AG04449 (cell line): ENCODE results near the gene TMEM25.
"Not testable (repeated sequence)": the region's sequence is repeated elsewhere in the genome, so short reads cannot be mapped to it uniquely, and the experiment has no call there.

Experiments used
- CTCF ChIA-PET: fragments of 350-600 bp; formaldehyde crosslinking; extraction: SDS; loops from one replicate; lab custom pipeline; 2021; ENCODE audit warnings: antibody characterized with exemption; lab: Yijun Ruan, JAX
- POLR2A ChIA-PET: fragments of 400-600, 350-600 bp; formaldehyde crosslinking; extraction: SDS; loops from one replicate; lab custom pipeline; 2020; ENCODE audit warnings: antibody characterized with exemption, inconsistent platforms; lab: Yijun Ruan, JAX
- DNase-seq: peaks from one replicate; pipeline ENCODE4 v3.0.0-alpha.2; 2010; ENCODE audit warnings: low read depth, low spot score
- H3K4me3 ChIP-seq: 2 replicates; pipeline ENCODE4 v1.5.1; 2011; ENCODE audit warnings: low read depth, mild to moderate bottlenecking, control low read depth, low read length
- TF ChIP-seq, protein P1 (sequence below): IDR thresholded peaks from one replicate; pipeline ENCODE4 v1.5.1; 2011; ENCODE audit warnings: mild to moderate bottlenecking, moderate library complexity, low read length, control low read depth, inconsistent platforms; ENCODE audit not compliant: insufficient read depth; ENCODE audit errors: missing control alignments

Gene TMEM25

DNA sequence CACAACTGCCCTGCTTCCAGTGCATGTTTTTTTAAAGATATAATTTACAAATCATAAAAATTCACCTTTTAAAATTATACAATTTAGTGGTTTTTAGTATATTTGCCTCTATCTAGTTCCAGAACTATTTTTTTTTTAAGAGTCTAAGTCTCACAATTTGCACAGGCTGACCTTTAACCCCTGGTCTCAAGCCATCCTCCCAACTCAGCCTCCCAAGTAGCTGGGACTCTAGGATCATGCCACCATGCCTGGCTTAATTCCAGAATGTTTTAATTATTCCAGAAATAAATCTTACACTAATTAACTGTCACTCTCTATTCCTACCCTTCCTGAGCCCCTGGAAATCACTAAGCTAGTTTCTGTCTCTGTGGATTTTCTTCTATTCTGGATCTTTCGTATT lies 39.8 kb downstream of the TMEM25 start:
- POLR2A ChIA-PET: interaction anchor here (2.1 kb wide), 1 partner anchor 48 kb away, joined by 6 read pairs; no protein-coding TSS in a partner anchor

DNA sequence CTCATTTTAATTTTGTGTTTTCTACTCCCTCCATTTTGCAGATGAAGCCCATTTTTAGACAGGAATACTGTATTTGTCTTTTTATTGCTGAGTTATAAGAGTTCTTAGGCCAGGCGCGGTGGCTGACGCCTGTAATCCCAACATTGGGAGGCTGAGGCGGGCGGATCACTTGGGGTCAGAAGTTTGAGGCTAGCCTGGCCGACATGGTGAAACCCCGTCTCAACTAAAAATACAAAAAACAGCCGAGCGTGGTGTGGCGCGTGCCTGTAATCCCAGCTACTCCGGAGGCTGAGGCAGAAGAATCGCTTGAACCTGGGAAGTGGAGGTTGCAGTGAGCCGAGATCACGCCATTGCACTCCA lies 40.7 kb downstream of the TMEM25 start:
- not testable (repeated sequence) for DNase-seq
- peak overlapping the region; percentile 97 for H3K4me3 ChIP-seq
- POLR2A ChIA-PET: interaction anchor here (1.3 to 2.1 kb wide), 2 partner anchors 37 to 47 kb away, joined by 6 read pairs; no protein-coding TSS in a partner anchor
- CTCF ChIA-PET: interaction anchor here (1.2 to 3.0 kb wide), 2 partner anchors 13 to 24 kb away, joined by 3 to 10 read pairs; no protein-coding TSS in a partner anchor

More for the DNA sequence above, 39.8 kb downstream of the TMEM25 start:
- TF ChIP-seq, protein P1, sequence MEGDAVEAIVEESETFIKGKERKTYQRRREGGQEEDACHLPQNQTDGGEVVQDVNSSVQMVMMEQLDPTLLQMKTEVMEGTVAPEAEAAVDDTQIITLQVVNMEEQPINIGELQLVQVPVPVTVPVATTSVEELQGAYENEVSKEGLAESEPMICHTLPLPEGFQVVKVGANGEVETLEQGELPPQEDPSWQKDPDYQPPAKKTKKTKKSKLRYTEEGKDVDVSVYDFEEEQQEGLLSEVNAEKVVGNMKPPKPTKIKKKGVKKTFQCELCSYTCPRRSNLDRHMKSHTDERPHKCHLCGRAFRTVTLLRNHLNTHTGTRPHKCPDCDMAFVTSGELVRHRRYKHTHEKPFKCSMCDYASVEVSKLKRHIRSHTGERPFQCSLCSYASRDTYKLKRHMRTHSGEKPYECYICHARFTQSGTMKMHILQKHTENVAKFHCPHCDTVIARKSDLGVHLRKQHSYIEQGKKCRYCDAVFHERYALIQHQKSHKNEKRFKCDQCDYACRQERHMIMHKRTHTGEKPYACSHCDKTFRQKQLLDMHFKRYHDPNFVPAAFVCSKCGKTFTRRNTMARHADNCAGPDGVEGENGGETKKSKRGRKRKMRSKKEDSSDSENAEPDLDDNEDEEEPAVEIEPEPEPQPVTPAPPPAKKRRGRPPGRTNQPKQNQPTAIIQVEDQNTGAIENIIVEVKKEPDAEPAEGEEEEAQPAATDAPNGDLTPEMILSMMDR: no peak
- H3K4me3 ChIP-seq: no peak overlapping the region
- CTCF ChIA-PET: interaction anchor here (1.0 to 3.0 kb wide), 2 partner anchors 24 to 36 kb away, joined by 4 to 10 read pairs; partner anchors contain the start of gene PHLDB1
- no peak for DNase-seq

DNA sequence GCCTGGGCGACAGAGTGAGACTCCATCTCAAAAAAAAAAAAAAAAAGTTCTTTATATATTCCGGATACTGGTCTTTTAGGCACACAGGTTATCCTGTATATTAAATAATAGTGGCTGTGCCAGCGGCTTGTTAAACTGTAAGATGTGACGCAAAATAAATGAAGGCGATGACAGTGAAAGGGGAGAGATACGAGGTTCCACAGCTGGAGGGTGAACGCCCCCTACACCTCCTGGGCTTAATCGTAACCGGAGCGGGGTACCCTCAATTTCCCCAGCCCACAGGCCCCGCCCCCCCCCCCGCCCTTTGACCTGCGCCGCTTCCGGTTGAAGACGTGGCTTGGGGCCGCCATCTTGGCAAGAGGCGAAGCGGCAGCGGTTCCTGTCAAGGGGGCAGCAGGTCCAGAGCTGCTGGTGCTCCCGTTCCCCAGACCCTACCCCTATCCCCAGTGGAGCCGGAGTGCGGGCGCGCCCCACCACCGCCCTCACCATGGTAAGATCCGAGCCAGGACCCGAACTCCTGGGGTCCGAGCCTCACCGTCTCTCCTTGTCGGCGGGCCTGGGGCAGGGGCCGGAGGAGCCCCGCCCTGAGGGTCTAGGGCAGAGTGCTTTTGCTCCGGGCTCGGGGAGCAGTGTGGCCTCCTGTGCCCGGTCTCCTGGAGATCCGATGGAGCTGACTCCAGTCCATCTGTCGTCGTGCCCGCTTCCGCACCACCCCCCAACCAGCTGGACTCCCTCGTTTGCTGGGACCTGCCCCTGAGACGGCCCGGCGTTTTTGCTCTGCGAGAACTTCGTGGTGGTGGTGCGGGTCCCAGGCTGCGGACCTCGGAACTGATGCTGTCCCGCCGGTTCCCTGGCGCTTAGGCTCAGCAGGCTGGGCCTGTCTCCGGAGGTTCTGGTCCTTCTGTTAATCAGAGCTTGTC lies 41.3 kb downstream of the TMEM25 start, which contains the start of gene ARCN1:
TSS of gene ARCN1 (plus strand) at position 349 of the 920 bp plus-strand sequence. CDS start at position 488, 139 bp downstream.
- ChIA-PET CTCF (interaction anchor here (1.2 to 3.4 kb wide), 3 partner anchors 13 to 35 kb away, joined by 3 to 11 read pairs (median 10); partner anchors contain the start of gene PHLDB1), POLR2A (interaction anchor here (0.6 to 2.1 kb wide), 3 partner anchors 36 to 54 kb away, joined by 3 to 6 read pairs (median 6); no protein-coding TSS in a partner anchor)
- H3K4me3 ChIP-seq: peak within 1 kb of the TSS; percentile 97
- no peak for DNase-seq
- TF ChIP-seq, protein P1: no peak

DNA sequence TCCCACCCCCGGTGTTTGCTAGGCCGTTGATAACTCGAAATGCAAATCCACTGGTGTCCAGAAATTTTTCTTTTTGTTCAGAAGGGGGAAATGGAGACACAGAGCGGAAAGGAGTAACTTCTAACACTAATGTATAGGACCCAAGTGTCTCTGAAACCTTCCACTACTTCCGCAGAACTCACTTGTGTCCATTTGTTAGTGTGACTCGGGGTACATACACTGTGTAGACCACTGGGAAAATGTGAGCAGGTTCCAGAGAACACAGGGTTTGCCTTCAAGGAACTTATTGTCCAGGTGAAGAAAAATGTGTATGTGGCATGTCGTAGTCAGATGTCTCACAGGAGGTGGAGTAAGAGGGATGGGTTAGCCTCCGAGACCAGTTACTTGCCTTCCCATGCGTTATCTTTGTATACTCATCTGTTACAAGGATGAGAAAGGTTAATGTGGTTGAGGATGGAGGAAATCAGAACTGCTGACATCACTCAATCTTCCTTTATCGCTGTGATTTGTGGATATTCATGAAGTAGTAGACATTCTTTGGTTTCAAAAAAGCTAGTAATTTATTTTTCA lies 42.1 kb downstream of the TMEM25 start:
- POLR2A ChIA-PET: interaction anchor here (1.3 kb wide), 1 partner anchor 36 kb away, joined by 6 read pairs; no protein-coding TSS in a partner anchor
- TF ChIP-seq, protein P1: no peak
- no peak for DNase-seq
- peak overlapping the region; percentile 97 for H3K4me3 ChIP-seq
- CTCF ChIA-PET: interaction anchor here (3.0 to 3.4 kb wide), 2 partner anchors 22 to 34 kb away, joined by 10 to 11 read pairs; partner anchors contain the start of gene PHLDB1

DNA sequence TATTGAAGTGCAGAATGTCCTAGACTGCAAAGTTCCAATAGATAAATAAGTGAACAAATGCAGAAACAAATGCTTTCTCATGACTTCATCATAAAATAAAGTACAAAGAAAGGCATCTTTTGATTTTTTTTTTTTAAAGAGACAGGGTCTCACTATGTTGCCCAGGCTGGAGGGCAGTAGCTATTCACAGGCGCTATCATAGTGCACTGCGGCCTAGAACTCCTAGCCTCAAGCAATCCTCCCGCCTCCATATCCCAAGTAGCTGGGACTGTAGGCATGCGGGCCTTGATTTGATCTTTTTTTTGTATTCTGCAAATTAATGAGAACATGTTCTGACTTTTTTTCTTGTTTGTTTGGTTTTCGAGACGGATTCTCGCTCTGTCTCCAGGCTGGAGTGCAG lies 43.6 kb downstream of the TMEM25 start:
- ChIA-PET CTCF (interaction anchor here (0.9 to 3.4 kb wide), 3 partner anchors 8 to 32 kb away, joined by 3 to 11 read pairs (median 3); partner anchors contain the start of gene PHLDB1), POLR2A (no interaction called here)
- no peak for DNase-seq
- peak overlapping the region; percentile 97 for H3K4me3 ChIP-seq
- TF ChIP-seq, protein P1: no peak

DNA sequence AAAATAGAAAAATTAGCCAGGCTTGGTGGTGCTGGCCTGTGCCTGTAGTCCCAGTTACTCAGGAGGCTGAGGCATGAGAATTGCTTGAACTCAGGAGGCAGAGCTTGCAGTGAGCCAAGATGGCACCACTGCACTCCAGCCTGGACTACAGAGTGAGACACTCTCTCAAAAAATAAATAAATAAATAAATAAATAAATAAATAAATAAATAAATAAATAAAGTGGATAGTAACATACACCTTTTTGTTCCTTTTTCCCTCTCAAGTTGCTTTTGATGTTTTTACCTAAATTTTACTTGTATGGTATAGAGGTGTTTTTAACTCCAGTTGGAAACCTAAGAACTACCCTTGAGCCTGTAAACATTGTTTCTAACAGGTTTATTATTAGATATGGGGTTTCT lies 47.0 kb downstream of the TMEM25 start:
- CTCF ChIA-PET: interaction anchor here (0.8 to 1.4 kb wide), 4 partner anchors 15 to 29 kb away, joined by 3 to 9 read pairs (median 4); partner anchors contain the start of gene PHLDB1
- H3K4me3 ChIP-seq, POLR2A ChIA-PET, DNase-seq: not testable (repeated sequence)

DNA sequence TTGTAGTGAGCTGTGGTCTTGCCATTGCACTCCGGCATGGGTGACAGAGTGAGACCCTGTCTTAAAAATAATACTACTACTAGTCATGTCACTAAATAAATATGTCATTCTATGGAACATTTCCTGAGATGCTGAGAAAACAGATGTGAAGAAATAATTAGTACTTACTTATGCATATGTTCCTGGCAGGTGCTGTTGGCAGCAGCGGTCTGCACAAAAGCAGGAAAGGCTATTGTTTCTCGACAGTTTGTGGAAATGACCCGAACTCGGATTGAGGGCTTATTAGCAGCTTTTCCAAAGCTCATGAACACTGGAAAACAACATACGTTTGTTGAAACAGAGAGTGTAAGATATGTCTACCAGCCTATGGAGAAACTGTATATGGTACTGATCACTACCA lies 50.1 kb downstream of the TMEM25 start:
- POLR2A ChIA-PET: no interaction called here
- DNase-seq: no peak
- H3K4me3 ChIP-seq: no peak overlapping the region
- CTCF ChIA-PET: interaction anchor here (0.8 to 1.1 kb wide), 3 partner anchors 11 to 24 kb away, joined by 3 read pairs; no protein-coding TSS in a partner anchor
- TF ChIP-seq, protein P1: no peak
